HG03469 (cell line): ENCODE results near the gene SNAPIN.

ENCODE experiments used
- ATAC-seq: cut with Tn5 transposase; IDR thresholded peaks from one replicate; pipeline ENCODE4 v1.9.1; 2021; ENCODE audit warnings: mild to moderate bottlenecking, moderate library complexity, moderate number of reproducible peaks; ENCODE audit not compliant: unreplicated experiment

The SNAPIN gene

DNA sequence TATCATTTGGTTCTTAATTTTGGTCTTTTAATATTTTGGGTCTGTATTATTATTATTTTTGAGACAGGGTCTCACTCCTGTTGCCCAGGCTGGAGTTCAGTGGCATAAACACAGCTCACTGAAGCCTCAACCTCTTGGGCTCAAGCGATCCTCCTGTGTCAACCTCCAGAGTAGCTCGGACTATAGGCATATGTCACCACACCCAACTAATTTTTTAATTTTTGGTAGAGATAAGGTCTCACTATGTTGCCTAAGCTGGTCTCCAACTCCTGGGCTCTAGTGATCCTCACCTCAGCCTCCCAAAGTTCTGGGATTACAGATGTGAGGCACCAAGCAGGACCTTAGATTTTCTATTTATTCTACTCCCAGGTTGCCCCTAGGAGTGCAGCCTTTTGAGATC lies 15.0 kb downstream of the SNAPIN start:
- no peak for ATAC-seq

GRCh38 chr1:153677718-153678518 lies 19.4 kb downstream of the SNAPIN start:
- no peak for ATAC-seq

GRCh38 chr1:153678519-153679336 lies 20.2 kb downstream of the SNAPIN start, which contains the start of gene NPR1:
TSS of gene NPR1 (plus strand) at chr1:153678688. CDS start at chr1:153679109, 421 bp downstream.
- no peak for ATAC-seq

DNA sequence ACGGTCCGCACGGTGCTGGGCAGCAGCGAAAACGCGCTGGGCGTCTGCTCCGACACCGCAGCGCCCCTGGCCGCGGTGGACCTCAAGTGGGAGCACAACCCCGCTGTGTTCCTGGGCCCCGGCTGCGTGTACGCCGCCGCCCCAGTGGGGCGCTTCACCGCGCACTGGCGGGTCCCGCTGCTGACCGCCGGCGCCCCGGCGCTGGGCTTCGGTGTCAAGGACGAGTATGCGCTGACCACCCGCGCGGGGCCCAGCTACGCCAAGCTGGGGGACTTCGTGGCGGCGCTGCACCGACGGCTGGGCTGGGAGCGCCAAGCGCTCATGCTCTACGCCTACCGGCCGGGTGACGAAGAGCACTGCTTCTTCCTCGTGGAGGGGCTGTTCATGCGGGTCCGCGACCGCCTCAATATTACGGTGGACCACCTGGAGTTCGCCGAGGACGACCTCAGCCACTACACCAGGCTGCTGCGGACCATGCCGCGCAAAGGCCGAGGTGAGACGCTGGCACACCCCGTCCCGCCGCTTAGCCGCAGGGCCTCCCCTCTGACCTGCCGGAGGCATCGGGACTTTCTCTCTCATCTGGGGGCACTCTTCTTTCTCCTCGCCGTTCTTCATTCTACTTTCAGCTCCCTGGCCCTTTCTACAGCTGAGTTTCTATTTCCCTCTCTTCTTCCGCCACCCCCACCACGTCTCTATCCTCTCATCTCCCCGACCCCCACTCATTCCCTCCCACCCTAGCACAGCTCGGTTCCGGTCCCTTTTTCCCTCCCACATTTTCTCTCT lies 21.0 kb downstream of the SNAPIN start:
- ATAC-seq = no peak

DNA sequence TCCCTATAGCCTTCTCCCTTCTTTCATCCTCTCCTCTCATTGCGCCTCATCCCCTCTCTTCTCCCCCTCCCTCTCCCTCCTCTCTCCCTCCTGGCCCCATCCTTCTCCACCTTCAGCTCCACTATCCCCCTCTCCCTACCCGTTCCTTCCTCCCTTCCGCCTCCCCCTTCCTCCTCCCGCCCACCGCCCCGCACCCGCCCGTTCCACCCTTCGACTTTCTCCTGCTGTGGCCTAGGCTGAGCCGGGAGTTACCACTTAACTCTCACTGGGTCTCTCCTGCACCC lies 21.6 kb downstream of the SNAPIN start:
- ATAC-seq = no peak

GRCh38 chr1:153682730-153683129 lies 24.2 kb downstream of the SNAPIN start:
- no peak for ATAC-seq

GRCh38 chr1:153683854-153684253 lies 25.4 kb downstream of the SNAPIN start:
- ATAC-seq = no peak

DNA sequence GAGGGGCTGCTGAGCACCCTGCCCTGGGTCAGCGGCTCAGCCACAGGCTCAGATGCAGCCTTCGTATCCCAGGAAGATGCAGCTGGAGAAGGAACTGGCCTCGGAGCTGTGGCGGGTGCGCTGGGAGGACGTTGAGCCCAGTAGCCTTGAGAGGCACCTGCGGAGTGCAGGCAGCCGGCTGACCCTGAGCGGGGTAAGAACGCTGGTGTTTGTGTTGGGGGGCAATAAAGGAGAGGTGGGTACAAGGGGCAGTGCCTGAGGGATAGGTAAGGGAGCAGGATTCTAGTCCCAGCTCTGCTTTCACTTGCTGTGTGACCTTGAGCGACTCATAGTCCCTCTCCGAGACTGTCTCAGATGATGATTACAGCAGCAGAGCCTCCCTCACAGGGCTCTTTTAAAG lies 26.4 kb downstream of the SNAPIN start:
- no peak for ATAC-seq

- ATAC-seq = no peak
These were observed 27.2 kb downstream of the SNAPIN start for GRCh38 chr1:153685544-153686340.

DNA sequence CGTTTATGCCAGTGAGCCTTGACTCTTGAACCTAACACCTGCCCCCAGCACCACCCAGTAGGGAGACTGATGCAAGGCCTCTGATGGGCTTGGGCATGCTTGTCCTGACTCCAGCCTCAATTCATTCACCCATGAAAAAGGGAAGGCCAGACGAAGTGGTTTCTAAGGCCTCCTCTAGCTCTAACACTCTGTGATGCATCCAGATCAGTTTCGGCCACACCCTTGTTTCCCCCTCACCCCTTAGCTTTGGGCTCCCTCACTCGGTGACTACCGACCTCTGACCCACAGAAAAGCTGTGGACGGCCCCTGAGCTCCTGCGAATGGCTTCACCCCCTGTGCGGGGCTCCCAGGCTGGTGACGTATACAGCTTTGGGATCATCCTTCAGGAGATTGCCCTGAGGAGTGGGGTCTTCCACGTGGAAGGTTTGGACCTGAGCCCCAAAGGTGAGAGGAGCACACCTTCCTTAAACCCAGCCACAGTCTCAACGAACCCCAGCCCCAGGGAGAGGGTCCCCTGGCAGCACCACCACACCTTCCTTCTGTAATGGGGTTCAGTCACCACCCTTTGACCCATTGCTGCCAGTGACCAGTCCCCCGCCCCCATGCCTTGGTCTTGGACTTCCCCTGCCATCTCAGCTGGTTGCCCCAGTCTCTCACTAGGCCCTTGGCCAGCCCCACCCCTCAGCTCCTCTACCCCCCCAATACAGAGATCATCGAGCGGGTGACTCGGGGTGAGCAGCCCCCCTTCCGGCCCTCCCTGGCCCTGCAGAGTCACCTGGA lies 29.0 kb downstream of the SNAPIN start:
- no peak for ATAC-seq

- ATAC-seq = no peak
These were observed 29.8 kb downstream of the SNAPIN start for GRCh38 chr1:153688276-153688675.

GRCh38 chr1:153688736-153689328 lies 30.3 kb downstream of the SNAPIN start:
- no peak for ATAC-seq

- no peak for ATAC-seq
These were observed 35.0 kb downstream of the SNAPIN start for GRCh38 chr1:153693466-153693865.

DNA sequence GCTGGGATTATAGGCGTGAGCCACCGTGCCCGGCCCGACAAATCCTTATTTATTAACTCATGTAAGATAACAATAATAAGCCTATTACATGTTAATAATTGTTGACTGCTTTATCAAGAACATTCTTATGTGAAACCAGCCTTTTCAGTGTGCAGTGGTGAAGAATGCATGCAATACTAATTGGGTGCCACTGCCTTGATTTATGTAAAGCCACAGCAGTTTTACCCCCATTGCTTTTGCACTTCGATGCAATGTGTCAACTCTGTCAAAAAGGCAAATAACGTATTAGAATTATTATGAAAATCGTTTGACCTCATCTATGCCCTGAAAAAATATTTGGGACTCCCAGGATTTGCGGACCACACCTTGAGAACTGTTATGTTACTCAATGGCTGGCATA lies 38.2 kb downstream of the SNAPIN start:
- ATAC-seq = no peak

- ATAC-seq = no peak
These were observed 38.9 kb downstream of the SNAPIN start for GRCh38 chr1:153697191-153698019.

- ATAC-seq = no peak
These were observed 39.8 kb downstream of the SNAPIN start for GRCh38 chr1:153698020-153698922.

DNA sequence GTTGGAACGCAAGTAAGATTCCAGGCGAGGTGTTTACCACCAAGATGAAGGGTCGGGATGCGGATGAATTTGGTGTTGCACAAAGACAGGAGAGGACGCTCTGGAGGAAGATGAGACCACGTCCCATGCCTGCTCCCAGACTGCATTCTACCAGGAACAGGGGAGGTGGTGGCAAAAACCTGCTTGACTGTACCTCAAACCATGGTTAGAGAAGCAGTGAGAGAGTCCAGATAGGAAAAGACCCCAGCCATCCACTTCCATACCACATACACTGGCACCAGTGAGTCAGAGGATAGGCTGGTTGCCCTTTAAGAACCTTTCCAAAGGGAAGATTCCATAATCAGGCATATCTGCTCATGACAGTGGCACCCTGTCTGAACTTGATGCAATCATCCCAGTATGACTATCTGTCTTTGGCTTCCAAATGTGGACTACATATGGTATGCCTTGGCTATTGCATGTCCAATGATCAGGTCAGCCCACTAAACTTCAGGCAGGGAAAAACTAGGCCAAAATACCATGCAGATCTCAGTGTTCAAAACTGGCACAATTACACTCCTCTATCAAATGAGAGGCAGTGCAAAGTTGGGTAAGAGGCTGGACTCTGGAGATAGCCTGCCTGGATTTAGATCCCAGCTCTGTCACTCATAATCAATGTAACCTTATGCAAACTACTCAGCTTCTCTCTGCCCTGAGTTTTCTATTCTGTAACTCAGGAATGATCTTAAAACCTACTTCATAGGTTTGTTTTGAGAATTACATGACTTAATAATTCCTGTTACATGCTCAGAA lies 40.6 kb downstream of the SNAPIN start:
- ATAC-seq = no peak
